OCI-LY7 (cell line): ENCODE results near the gene CNOT6L. TPM values are rescaled to one million over a fixed set of nuclear protein-coding genes. Genes with fewer than 3 reads are reported as not detected.

Source experiments
- BruUV-seq: library from RNA; stranded (reverse); fragments of 400-500 nt; replicated peaks from 2 replicates; lab custom pipeline; 2021; lab: Mats Ljungman, UMichigan
- CTCF ChIA-PET: fragments of 300-600 bp; sonication (Branson Sonifier 250); formaldehyde crosslinking; loops from one replicate; lab custom pipeline; 2022; ENCODE audit warnings: antibody characterized with exemption; ENCODE audit not compliant: unreplicated experiment; lab: Charles Lee
- POLR2A ChIA-PET: fragments of 300-600 bp; sonication (Branson Sonifier 250); formaldehyde crosslinking; loops from one replicate; lab custom pipeline; 2022; ENCODE audit warnings: antibody characterized with exemption; lab: Charles Lee
- DNase-seq: peaks from one replicate; pipeline ENCODE4 v3.0.0-alpha.2; 2015; ENCODE audit warnings: low spot score
- H2AFZ ChIP-seq: fragments of 200-600 bp; sonication (generic), shearing (Covaris generic); 2 replicates; pipeline ENCODE4 v1.6.1; 2014; ENCODE audit warnings: mild to moderate bottlenecking, antibody characterized with exemption, low read length, moderate library complexity
- H3K27ac ChIP-seq: fragments of 200-600 bp; sonication (generic); 2 replicates; pipeline ENCODE4 v1.5.1; 2014; ENCODE audit warnings: mixed run types, low read depth, mild to moderate bottlenecking, moderate library complexity, low read length, inconsistent platforms; ENCODE audit not compliant: poor library complexity, severe bottlenecking
- H3K36me3 ChIP-seq: fragments of 200-600 bp; sonication (generic); 2 replicates; pipeline ENCODE4 v1.6.1; 2014; ENCODE audit warnings: mild to moderate bottlenecking, antibody characterized with exemption, low read length, moderate library complexity, mixed read lengths; ENCODE audit not compliant: insufficient read depth
- H3K4me1 ChIP-seq: fragments of 200-600 bp; sonication (generic); 2 replicates; pipeline ENCODE4 v1.5.1; 2014; ENCODE audit warnings: mild to moderate bottlenecking, low read length; ENCODE audit not compliant: insufficient read depth, poor library complexity, severe bottlenecking
- H3K4me2 ChIP-seq: fragments of 200-600 bp; sonication (generic); 2 replicates; pipeline ENCODE4 v1.6.1; 2014; ENCODE audit warnings: mild to moderate bottlenecking, low read length
- H3K4me3 ChIP-seq: fragments of 200-600 bp; sonication (generic); 2 replicates; pipeline ENCODE4 v1.5.1; 2014; ENCODE audit warnings: mild to moderate bottlenecking, low read depth, low read length; ENCODE audit not compliant: poor library complexity, severe bottlenecking
- H3K79me2 ChIP-seq: fragments of 200-600 bp; sonication (generic); 2 replicates; pipeline ENCODE4 v1.6.1; 2016; ENCODE audit warnings: low read depth, mild to moderate bottlenecking, low read length, moderate library complexity, mixed read lengths; ENCODE audit not compliant: insufficient read depth
- H3K9me2 ChIP-seq: fragments of 200-600 bp; sonication (generic); 2 replicates; pipeline ENCODE4 v1.6.1; 2016; ENCODE audit warnings: mild to moderate bottlenecking, low read length, mixed read lengths; ENCODE audit not compliant: insufficient read depth
- H3K9me3 ChIP-seq: fragments of 200-600 bp; sonication (generic); 2 replicates; pipeline ENCODE4 v1.6.1; 2014; ENCODE audit warnings: mild to moderate bottlenecking, mixed run types, low read length, mixed read lengths
- H4K20me1 ChIP-seq: fragments of 200-600 bp; sonication (generic); 2 replicates; pipeline ENCODE4 v1.6.1; 2014; ENCODE audit warnings: mild to moderate bottlenecking, antibody characterized with exemption, low read length, moderate library complexity, mixed read lengths; ENCODE audit not compliant: insufficient read depth
- EZH2phosphoT487 ChIP-seq: fragments of 200-600 bp; sonication (generic); IDR thresholded peaks from 2 replicates; pipeline ENCODE4 v1.6.1; 2018; ENCODE audit warnings: low read depth, borderline replicate concordance, mild to moderate bottlenecking, mixed run types, antibody characterized with exemption, low read length, moderate library complexity, mixed read lengths
- intact Hi-C: fragments of 100-400 bp; cut with micrococcal nuclease; formaldehyde crosslinking; loops from one replicate; pipeline ENCODE4 v1.10.0; 2022; ENCODE audit not compliant: unreplicated experiment
- total RNA-seq, 2 experiments: library from RNA; depleted of rRNA in 1 of 2; stranded (reverse); fragments of >200 nt in 1 of 2; shearing (Covaris generic) in 1 of 2; gene quantifications; 2 replicates each; pipeline ENCODE4 v1.2.3, GENCODE V29; 2014 to 2022
- TF ChIP-seq, protein P1 (sequence below): fragments of 200-600 bp; sonication (generic); conservative IDR thresholded peaks from 2 replicates; pipeline ENCODE4 v1.5.1; 2014; ENCODE audit warnings: mild to moderate bottlenecking, antibody characterized with exemption, low read length, moderate library complexity, mixed read lengths

The CNOT6L gene
- total RNA-seq, 2 experiments from 2014 or later: 21.4 to 112 TPM

DNA sequence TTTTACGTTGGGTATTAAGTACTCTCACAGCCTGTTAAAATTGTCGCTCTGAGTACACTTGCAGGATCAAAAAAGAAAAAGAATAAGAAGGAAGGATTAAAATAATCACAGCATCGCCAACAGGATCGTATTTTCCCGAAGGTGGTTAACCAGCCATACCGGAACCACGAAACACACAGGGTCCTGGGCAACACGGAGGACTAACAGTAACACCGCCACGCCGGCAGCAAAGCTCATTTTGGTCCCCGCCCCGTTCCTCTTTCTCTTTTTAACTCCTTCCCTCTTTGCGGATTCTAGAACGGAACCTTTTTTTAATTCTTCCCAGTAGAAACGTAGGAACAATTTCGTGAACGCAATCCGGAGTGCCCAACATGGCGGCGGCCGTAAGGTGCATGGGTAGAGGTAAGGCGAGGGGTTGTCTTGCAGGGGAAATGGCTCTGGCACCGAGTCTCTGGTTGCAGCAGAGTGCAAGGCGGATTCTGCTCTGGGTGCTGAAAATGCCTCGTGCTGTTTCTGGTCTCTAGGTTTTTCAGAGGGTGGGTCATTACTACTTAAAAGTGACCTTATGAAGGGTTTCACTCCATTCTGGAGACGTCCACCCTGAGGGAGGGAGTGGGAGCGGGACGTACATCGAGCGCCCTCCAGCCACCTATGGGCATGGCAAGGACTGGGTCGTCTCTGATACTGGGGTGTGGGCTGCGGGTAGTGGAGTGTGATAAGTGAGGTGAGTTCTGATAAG, 43.5 kb upstream of the CNOT6L start, which contains the start of gene MRPL1:
Gene MRPL1, plus strand, starts transcription at position 353 of the 739 bp plus-strand sequence. Its CDS starts 19 bp downstream, at position 372.
- Histone ChIP-seq H3K27ac (peak within 1 kb of the TSS; percentile 94), H3K79me2 (peaks cover 43% of the 10 kb centered on the region), H4K20me1 (no peaks in the 10 kb centered on the region), H3K9me3 (no peaks in the 10 kb centered on the region), H3K36me3 (peaks cover 18% of the 10 kb centered on the region), H3K4me1 (peaks cover 27% of the 10 kb centered on the region), H3K9me2 (no peaks in the 10 kb centered on the region), H3K4me3 (peak within 1 kb of the TSS; percentile 73), H2AFZ (peak within 1 kb of the TSS; percentile 99), H3K4me2 (peak within 1 kb of the TSS; percentile 80)
- ChIA-PET POLR2A (interaction anchor here (0.6 to 3.9 kb wide), 23 partner anchors 9 to 1713 kb away, joined by 3 to 35 read pairs (median 5); no protein-coding TSS in a partner anchor), CTCF (interaction anchor here (0.5 to 1.2 kb wide), 3 partner anchors 41 to 285 kb away, joined by 3 to 12 read pairs (median 4); no protein-coding TSS in a partner anchor)
- intact Hi-C loops: loop anchor here (1.0 to 2.0 kb wide), 3 partner anchors 30 to 44 kb away; no protein-coding TSS in a partner anchor
- BruUV-seq: no TSS peak
- no peak for TF ChIP-seq EZH2phosphoT487
- TF ChIP-seq, protein P1, sequence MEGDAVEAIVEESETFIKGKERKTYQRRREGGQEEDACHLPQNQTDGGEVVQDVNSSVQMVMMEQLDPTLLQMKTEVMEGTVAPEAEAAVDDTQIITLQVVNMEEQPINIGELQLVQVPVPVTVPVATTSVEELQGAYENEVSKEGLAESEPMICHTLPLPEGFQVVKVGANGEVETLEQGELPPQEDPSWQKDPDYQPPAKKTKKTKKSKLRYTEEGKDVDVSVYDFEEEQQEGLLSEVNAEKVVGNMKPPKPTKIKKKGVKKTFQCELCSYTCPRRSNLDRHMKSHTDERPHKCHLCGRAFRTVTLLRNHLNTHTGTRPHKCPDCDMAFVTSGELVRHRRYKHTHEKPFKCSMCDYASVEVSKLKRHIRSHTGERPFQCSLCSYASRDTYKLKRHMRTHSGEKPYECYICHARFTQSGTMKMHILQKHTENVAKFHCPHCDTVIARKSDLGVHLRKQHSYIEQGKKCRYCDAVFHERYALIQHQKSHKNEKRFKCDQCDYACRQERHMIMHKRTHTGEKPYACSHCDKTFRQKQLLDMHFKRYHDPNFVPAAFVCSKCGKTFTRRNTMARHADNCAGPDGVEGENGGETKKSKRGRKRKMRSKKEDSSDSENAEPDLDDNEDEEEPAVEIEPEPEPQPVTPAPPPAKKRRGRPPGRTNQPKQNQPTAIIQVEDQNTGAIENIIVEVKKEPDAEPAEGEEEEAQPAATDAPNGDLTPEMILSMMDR: peak; percentile 62
- peak; percentile 96 for DNase-seq

DNA sequence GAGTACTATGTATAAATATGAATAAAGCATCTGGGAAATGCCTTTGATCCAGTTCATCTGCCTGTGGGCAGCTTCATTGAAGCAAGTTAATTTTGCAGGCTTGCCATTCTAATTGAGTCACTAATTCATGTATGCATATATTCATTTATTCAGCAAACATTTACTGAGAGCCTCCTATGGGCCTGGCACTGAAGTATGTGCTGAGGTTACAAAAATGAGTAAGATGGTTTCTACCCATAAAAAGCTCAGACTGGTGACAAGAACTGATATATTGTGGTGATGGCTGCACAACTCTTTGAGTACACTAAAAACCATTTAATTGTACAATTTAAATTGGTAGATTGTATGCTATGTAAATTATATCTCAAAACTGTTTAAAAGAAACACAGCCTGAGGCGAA, 42.3 kb upstream of the CNOT6L start:
- peak overlapping the region; percentile 73 for H3K4me3 ChIP-seq
- intact Hi-C loops: no loop called here
- H2AFZ ChIP-seq: peak overlapping the region; percentile 99; the same call in 1 of the 2 replicates
- peak; percentile 38 for DNase-seq
- no peaks in the 10 kb centered on the region for H4K20me1 ChIP-seq
- ChIA-PET CTCF (no interaction called here), POLR2A (interaction anchor here (0.5 to 3.9 kb wide), 21 partner anchors 8 to 700 kb away, joined by 3 to 35 read pairs (median 6); no protein-coding TSS in a partner anchor)
- peaks cover 33% of the 10 kb centered on the region for H3K4me1 ChIP-seq
- BruUV-seq: no TSS peak
- peaks cover 18% of the 10 kb centered on the region for H3K36me3 ChIP-seq
- peaks cover 36% of the 10 kb centered on the region for H3K79me2 ChIP-seq
- no peaks in the 10 kb centered on the region for H3K9me3 ChIP-seq
- peak overlapping the region; percentile 80 for H3K4me2 ChIP-seq
- H3K27ac ChIP-seq: peak overlapping the region; percentile 94
- no peaks in the 10 kb centered on the region for H3K9me2 ChIP-seq
- TF ChIP-seq, protein P1: no peak
- no peak for TF ChIP-seq EZH2phosphoT487
